ENCODE measurements around the gene KIRREL1.

Gene KIRREL1

GRCh38 chr1:158102881-158103674 is 109.6 kb downstream of the KIRREL1 start:
- H3K27me3 Mint-ChIP-seq = no peaks in the 10 kb centered on the region
- H3K27ac Mint-ChIP-seq = no peak overlapping the region
- no peaks in the 10 kb centered on the region for H3K9me3 Mint-ChIP-seq (ENCODE audit: low read depth)
- H3K36me3 Mint-ChIP-seq = no peaks in the 10 kb centered on the region
- no peak overlapping the region for H3K4me3 Mint-ChIP-seq
- H3K4me1 Mint-ChIP-seq (ENCODE audit: low read depth) = peaks cover 7% of the 10 kb centered on the region

- no peaks in the 10 kb centered on the region for H3K9me3 Mint-ChIP-seq (ENCODE audit: low read depth)
Observed at GRCh38 chr1:158103861-158104522, 110.5 kb downstream of the KIRREL1 start.

GRCh38 chr1:158104891-158105290 is 111.4 kb downstream of the KIRREL1 start:
- peaks cover 7% of the 10 kb centered on the region for H3K4me1 Mint-ChIP-seq (ENCODE audit: low read depth)
- no peaks in the 10 kb centered on the region for H3K27me3 Mint-ChIP-seq
- H3K36me3 Mint-ChIP-seq = no peaks in the 10 kb centered on the region
- no peak overlapping the region for H3K27ac Mint-ChIP-seq
- no peaks in the 10 kb centered on the region for H3K9me3 Mint-ChIP-seq (ENCODE audit: low read depth)
- H3K4me3 Mint-ChIP-seq = no peak overlapping the region

More at GRCh38 chr1:158103861-158104522, 110.5 kb downstream of the KIRREL1 start:
- Mint-ChIP-seq H3K27me3 (no peaks in the 10 kb centered on the region), H3K4me3 (no peak overlapping the region), H3K4me1 (ENCODE audit: low read depth) (peaks cover 7% of the 10 kb centered on the region), H3K27ac (no peak overlapping the region), H3K36me3 (no peaks in the 10 kb centered on the region)

- Mint-ChIP-seq H3K27me3 (no peaks in the 10 kb centered on the region), H3K9me3 (ENCODE audit: low read depth) (no peaks in the 10 kb centered on the region), H3K36me3 (no peaks in the 10 kb centered on the region), H3K4me1 (ENCODE audit: low read depth) (peaks cover 7% of the 10 kb centered on the region), H3K27ac (no peak overlapping the region), H3K4me3 (no peak overlapping the region)
Observed at GRCh38 chr1:158105352-158106095, 112.1 kb downstream of the KIRREL1 start.

- H3K27me3 Mint-ChIP-seq = peaks cover 5% of the 10 kb centered on the region
- no peaks in the 10 kb centered on the region for H3K9me3 Mint-ChIP-seq (ENCODE audit: low read depth)
- no peak overlapping the region for H3K27ac Mint-ChIP-seq
- H3K4me3 Mint-ChIP-seq = no peak overlapping the region
- H3K36me3 Mint-ChIP-seq = no peaks in the 10 kb centered on the region
- H3K4me1 Mint-ChIP-seq (ENCODE audit: low read depth) = peaks cover 2% of the 10 kb centered on the region
Observed at GRCh38 chr1:158107916-158108315, 114.5 kb downstream of the KIRREL1 start.

DNA sequence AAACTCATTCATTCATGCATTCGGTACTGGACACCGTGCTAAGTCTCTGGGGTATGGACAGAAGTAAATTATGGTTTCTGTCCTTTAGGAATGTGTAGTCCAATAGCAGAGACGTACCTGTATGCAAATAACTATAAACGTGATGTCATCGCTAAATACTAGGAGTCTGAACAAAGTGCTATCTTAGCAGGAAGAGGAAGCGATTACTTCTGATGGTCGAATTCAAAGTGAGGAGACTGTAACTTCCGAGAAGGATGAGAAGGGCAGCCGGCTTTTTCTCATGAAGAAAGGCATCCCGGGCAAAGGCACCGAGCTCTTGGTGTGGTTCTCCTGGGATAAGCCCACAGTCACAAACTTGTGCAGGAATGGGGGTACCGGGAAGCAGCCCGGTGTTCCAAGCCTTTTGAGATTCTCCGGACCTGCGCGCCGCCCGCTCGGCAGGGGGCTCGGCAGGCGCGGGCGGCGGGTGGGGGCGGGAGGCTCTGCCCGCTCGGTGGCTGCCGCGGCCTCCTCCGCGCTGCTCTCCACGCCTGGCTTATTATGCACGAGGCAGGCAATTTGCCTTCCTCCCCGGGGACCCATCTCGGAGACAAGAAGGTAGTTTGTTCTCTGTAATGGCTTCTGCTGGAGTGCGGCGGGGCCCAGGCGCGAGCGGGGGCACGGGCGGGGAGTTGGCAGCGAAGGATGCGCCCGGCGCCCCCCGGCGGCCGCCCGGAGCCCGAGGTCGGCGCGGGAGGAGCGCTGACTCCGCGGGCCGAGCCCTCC is 119.7 kb downstream of the KIRREL1 start:
- peaks cover 16% of the 10 kb centered on the region for H3K4me1 Mint-ChIP-seq (ENCODE audit: low read depth)
- H3K36me3 Mint-ChIP-seq = no peaks in the 10 kb centered on the region
- peak overlapping the region; percentile 81 for H3K4me3 Mint-ChIP-seq
- no peaks in the 10 kb centered on the region for H3K9me3 Mint-ChIP-seq (ENCODE audit: low read depth)
- peaks cover 32% of the 10 kb centered on the region for H3K27me3 Mint-ChIP-seq
- H3K27ac Mint-ChIP-seq = no peak overlapping the region

GRCh38 chr1:158113759-158114127 is 120.3 kb downstream of the KIRREL1 start:
- no peaks in the 10 kb centered on the region for H3K9me3 Mint-ChIP-seq (ENCODE audit: low read depth)
- no peak overlapping the region for H3K27ac Mint-ChIP-seq
- H3K4me3 Mint-ChIP-seq = peak overlapping the region; percentile 81
- peaks cover 19% of the 10 kb centered on the region for H3K4me1 Mint-ChIP-seq (ENCODE audit: low read depth)
- peaks cover 34% of the 10 kb centered on the region for H3K27me3 Mint-ChIP-seq
- H3K36me3 Mint-ChIP-seq = no peaks in the 10 kb centered on the region

DNA sequence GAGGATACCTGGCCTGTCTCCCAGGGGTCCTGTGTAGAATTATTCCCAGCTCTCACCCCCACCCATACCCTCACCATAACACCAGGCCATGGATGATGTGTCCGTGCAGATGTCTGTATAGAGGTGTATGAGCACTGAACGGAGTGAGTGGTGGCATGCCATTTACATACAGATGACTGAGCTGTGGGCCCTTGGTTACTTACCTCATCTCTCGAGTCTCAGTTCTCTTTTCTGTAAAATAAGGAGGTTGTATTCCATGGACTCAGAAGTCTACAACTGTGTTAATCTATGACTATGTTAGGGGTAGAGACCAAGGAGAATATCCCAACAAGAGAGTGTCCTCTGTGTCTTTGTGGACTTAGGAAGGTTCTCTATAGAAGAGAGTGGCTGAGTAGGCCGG is 121.7 kb downstream of the KIRREL1 start:
- peaks cover 38% of the 10 kb centered on the region for H3K27me3 Mint-ChIP-seq
- no peaks in the 10 kb centered on the region for H3K36me3 Mint-ChIP-seq
- no peak overlapping the region for H3K4me3 Mint-ChIP-seq

GRCh38 chr1:158116311-158117167 is 123.1 kb downstream of the KIRREL1 start:
- peaks cover 46% of the 10 kb centered on the region for H3K27me3 Mint-ChIP-seq
- H3K4me1 Mint-ChIP-seq (ENCODE audit: low read depth) = peaks cover 19% of the 10 kb centered on the region
- H3K36me3 Mint-ChIP-seq = no peaks in the 10 kb centered on the region
- H3K4me3 Mint-ChIP-seq = no peak overlapping the region
- H3K27ac Mint-ChIP-seq = no peak overlapping the region
- no peaks in the 10 kb centered on the region for H3K9me3 Mint-ChIP-seq (ENCODE audit: low read depth)

More for the DNA sequence above, 121.7 kb downstream of the KIRREL1 start:
- Mint-ChIP-seq H3K9me3 (ENCODE audit: low read depth) (no peaks in the 10 kb centered on the region), H3K4me1 (ENCODE audit: low read depth) (peaks cover 19% of the 10 kb centered on the region), H3K27ac (no peak overlapping the region)

- Mint-ChIP-seq H3K27ac (no peak overlapping the region), H3K4me1 (ENCODE audit: low read depth) (peaks cover 16% of the 10 kb centered on the region), H3K36me3 (no peaks in the 10 kb centered on the region), H3K4me3 (peak overlapping the region; percentile 47), H3K9me3 (ENCODE audit: low read depth) (no peaks in the 10 kb centered on the region), H3K27me3 (peaks cover 45% of the 10 kb centered on the region)
Observed at GRCh38 chr1:158117854-158118704, 124.6 kb downstream of the KIRREL1 start.

GRCh38 chr1:158118713-158119402 is 125.4 kb downstream of the KIRREL1 start:
- Mint-ChIP-seq H3K36me3 (no peaks in the 10 kb centered on the region), H3K4me3 (no peak overlapping the region), H3K27ac (no peak overlapping the region), H3K4me1 (ENCODE audit: low read depth) (peaks cover 13% of the 10 kb centered on the region), H3K9me3 (ENCODE audit: low read depth) (no peaks in the 10 kb centered on the region), H3K27me3 (peaks cover 42% of the 10 kb centered on the region)

- no peak overlapping the region for H3K27ac Mint-ChIP-seq
- H3K4me1 Mint-ChIP-seq (ENCODE audit: low read depth) = peaks cover 10% of the 10 kb centered on the region
- no peak overlapping the region for H3K4me3 Mint-ChIP-seq
- no peaks in the 10 kb centered on the region for H3K36me3 Mint-ChIP-seq
- H3K9me3 Mint-ChIP-seq (ENCODE audit: low read depth) = no peaks in the 10 kb centered on the region
- peaks cover 42% of the 10 kb centered on the region for H3K27me3 Mint-ChIP-seq
Observed at GRCh38 chr1:158119976-158120653, 126.7 kb downstream of the KIRREL1 start.
